ENCODE results near the gene ASPN. TPM values are rescaled to one million over a fixed set of nuclear protein-coding genes. Genes with fewer than 3 reads are reported as not detected.

The ASPN gene
- total RNA-seq, 6 experiments from 2014 or later = 3.8 to 13.3 (median 10.4) TPM

GRCh38 chr9:92407818-92408217, 74.5 kb downstream of the ASPN start:
- no peaks in the 10 kb centered on the region for H3K9me3 ChIP-seq
- no peak overlapping the region for H3K4me3 ChIP-seq
- intact Hi-C loops (cut with DNase I) = no loop called here
- no peak for ATAC-seq
- H3K27ac ChIP-seq = no peak overlapping the region
- TF ChIP-seq POLR2A (IDR thresholded peaks at IDR 0.05) (no peak), CTCF (IDR thresholded peaks at IDR 0.05) (no peak)
- 85% methylated on average over 2 of the region's 2 CpGs for WGBS (ENCODE audit: insufficient coverage, low coverage, low lambda C conversion rate, missing lambda C conversion rate)
- no peak for DNase-seq
- H3K27me3 ChIP-seq = no peaks in the 10 kb centered on the region
- H3K36me3 ChIP-seq = no peaks in the 10 kb centered on the region
- H3K4me1 ChIP-seq = no peaks in the 10 kb centered on the region

- 35% methylated on average over 2 of the region's 3 CpGs for WGBS (ENCODE audit: insufficient coverage, low coverage, low lambda C conversion rate, missing lambda C conversion rate)
- no peak overlapping the region for H3K27ac ChIP-seq
- intact Hi-C loops (cut with DNase I) = no loop called here
- peak; percentile 69 to 92 (median 86) for ATAC-seq
- H3K4me1 ChIP-seq = no peaks in the 10 kb centered on the region
- no peaks in the 10 kb centered on the region for H3K27me3 ChIP-seq
- peak in 1 of 3 donors; percentile 48 for DNase-seq
- TF ChIP-seq CTCF (IDR thresholded peaks at IDR 0.05) (no peak), POLR2A (IDR thresholded peaks at IDR 0.05) (no peak)
- H3K36me3 ChIP-seq = no peaks in the 10 kb centered on the region
- no peak overlapping the region for H3K4me3 ChIP-seq
- H3K9me3 ChIP-seq = no peaks in the 10 kb centered on the region
These were observed 75.8 kb downstream of the ASPN start for GRCh38 chr9:92406477-92406876.

Small RNAs within 50 kb of the gene (microRNA-seq; reads per million reads assigned to microRNA genes)
- gene MIR4670 = 0 to 0.58 reads per million in 2 donors

Small RNAs within 50 kb of the gene (small RNA-seq; reads per million reads assigned to genes)
- gene MIR4670 = 0 reads per million in 2 experiments

Other genes starting within 250 kb of the ASPN start
- 10 to 100 TPM; 31.8 to 64.9 (median 40.6) TPM for gene IARS1, start 188.8 kb downstream of the ASPN start, total RNA-seq
- 10 to 100 TPM in 5 of 6 experiments, 1 to 10 TPM in 1; 8.9 to 25.9 (median 15.9) TPM for gene NOL8, start 157.2 kb downstream of the ASPN start, total RNA-seq
- gene CENPP, start 156.6 kb downstream of the ASPN start, total RNA-seq = 1 to 10 TPM; 1.0 to 3.7 (median 1.5) TPM
- 1 to 10 TPM in 1 of 6 experiments, under 1 TPM in 4, not detected in 1; 0.31 to 1.6 (median 0.43) TPM for gene OGN, start 77.9 kb downstream of the ASPN start, total RNA-seq
- 1 to 10 TPM in 2 of 6 experiments, under 1 TPM in 3, not detected in 1; 0.11 to 2.0 (median 0.56) TPM for gene OMD, start 58.0 kb downstream of the ASPN start, total RNA-seq
- 10 to 100 TPM; 19.0 to 27.1 (median 22.4) TPM for gene ECM2, start 53.5 kb upstream of the ASPN start, total RNA-seq
- 1 to 10 TPM; 2.4 to 4.9 (median 3.7) TPM for gene IPPK, start 187.6 kb upstream of the ASPN start, total RNA-seq